GM19043 (cell line): ENCODE data around the gene YJU2.
"Not testable (repeated sequence)": the region's sequence is repeated elsewhere in the genome, so short reads cannot be mapped to it uniquely, and the experiment has no call there.

Source experiments
- ATAC-seq: cut with Tn5 transposase; IDR thresholded peaks from one replicate; pipeline ENCODE4 v1.9.1; 2021; ENCODE audit warnings: low read depth; ENCODE audit not compliant: unreplicated experiment

YJU2 gene

GRCh38 chr19:4227771-4228170 is 19.1 kb upstream of the YJU2 start:
- no peak for ATAC-seq

DNA sequence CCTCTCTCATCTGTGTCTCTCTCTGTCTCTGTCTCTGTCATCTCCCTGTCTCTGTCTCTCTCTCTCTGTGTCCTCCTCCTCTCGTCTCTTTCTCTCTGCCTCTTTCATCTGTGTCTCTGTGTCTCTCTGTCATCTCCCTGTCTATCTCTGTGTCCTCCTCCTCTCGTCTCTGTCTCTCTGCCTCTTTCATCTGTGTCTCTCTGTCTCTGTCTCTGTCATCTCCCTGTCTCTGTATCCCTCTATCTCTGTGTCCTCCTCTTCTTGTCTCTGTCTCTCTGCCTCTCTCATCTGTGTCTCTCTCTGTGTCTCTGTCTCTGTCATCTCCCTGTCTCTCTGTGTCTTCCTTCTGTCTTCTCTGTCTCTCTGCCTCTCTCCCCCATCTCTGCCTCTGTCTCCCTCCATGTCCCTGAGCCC is 18.1 kb upstream of the YJU2 start:
- ATAC-seq: no peak

DNA sequence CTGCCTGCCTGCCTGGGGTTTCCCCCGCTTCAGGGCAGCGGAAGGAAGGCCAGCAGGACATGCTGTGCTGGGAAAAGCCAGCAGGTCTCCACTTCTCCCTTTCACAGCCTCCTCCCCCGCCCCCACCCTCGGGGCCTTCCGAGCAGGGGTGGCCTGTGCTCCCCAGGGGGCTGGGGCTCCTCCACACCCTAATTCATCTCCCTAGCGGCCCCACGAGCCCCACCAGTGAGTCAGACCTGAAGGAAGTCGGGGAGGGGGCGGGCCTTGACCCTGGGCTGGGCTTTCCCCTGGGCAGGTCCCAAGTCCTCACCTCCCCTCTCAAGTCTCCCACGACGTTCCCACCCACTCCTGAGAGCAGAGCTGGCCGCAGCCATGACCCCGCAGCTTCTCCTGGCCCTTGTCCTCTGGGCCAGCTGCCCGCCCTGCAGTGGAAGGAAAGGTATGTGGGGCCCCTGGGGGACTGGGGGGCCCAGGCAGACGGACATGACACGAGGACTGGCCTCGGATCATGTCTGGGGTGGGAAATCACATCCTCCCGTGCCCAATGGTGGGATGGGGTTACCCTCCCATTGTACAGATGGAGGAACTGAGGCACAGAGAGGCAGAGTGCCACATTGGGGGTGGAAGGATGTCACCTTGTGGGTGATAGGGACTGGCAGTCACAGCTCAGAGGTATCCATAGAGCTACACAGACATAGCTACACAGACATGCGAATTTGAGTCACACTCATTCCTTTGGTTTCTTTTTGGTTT is 17.5 kb upstream of the YJU2 start, which contains the start of gene EBI3:
Gene EBI3, plus strand, starts transcription at position 345 of the 753 bp plus-strand sequence. Its CDS starts 28 bp downstream, at position 373.
- ATAC-seq: peak; percentile 55

DNA sequence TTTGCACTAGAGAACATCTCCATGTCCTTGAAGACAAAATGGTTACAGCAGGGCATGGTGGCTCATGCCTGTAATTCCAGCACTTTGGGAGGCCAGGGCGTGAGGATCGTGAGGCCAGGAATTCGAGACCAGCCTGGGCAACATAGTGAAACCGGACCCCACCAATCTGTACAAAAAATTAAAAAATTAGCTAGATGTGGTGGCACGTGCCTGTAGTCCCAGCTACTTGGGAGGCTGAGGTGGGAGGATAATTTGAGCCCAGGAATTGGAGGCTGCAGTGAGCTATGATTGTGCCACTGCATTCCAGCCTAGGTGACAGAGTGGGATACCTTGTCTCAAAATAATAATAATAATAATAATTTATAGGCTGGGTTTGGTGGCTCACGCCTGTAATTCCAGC is 16.6 kb upstream of the YJU2 start:
- not testable (repeated sequence) for ATAC-seq

DNA sequence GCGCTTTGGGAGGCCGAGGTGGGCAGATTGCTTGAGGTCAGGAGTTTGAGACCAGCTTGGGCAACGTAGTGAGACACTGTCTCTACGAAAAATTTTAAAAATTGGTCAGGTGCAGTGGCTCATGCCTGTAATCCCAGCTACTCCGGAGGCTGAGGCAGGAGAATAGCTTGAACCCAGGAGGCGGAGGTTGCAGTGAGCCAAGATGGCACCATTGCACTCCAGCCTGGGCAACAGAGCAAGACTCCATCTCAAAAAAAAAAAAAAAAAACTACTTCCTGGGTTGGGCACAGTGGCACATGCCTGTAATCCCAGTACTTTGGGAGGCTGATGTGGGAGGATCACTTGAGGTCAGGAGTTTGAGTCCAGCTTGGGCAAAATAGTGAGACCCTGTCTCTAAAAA is 15.4 kb upstream of the YJU2 start:
- ATAC-seq: not testable (repeated sequence)

GRCh38 chr19:4232139-4232538 is 14.7 kb upstream of the YJU2 start:
- not testable (repeated sequence) for ATAC-seq

DNA sequence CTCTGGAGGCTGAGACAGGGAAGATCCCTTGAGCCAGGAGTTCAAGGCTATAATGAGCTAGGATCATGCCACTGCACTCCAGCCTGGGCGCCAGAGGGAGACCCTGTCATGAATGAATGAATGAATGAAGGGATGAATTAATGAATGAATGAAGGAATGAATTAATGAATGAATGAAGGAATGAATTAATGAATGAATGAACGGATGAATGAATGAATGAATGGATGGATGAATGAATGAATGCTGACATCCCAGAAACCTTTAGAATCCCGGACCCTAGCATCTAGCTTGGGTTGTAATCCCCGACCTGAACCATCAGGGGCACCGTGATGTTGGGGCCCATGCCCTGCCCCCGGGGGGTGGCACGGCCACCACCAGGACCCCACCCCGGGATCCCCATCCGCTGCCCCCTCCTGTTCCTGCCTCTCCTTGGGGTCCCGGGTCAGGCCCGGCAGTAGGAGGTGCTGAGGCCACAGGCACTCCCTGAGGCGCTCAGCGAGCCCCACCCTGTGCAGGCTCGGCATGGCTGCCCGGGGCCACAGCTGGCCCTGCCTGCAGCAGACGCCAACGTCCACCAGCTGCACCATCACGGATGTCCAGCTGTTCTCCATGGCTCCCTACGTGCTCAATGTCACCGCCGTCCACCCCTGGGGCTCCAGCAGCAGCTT is 14.1 kb upstream of the YJU2 start:
- no peak for ATAC-seq

DNA sequence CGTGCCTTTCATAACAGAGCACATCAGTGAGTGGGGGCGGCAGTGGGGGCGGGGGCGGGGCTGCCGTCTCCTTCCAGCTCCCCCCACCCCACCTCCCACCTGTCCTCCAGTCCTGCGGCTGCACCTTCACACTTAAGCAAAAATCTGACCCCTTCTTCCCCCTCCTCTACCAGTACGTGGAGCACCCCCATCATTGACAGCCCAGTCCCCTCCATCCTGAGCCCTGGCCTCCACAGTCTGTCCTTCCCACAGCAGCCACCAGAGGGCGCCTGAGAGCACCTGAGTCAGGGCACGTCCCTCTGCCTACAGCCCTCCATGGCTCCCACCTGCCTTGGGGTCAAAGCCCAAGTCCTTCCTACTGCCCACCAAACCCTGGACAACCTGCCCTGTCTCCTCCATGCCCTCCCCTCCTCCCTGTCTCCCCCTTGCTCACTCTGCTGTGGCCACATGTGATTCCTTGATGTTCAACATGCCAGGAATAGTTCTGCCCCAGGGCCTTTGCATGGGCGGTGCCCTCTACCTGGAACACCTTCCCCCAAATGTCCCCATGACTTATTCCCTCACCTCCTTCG is 13.5 kb upstream of the YJU2 start:
- ATAC-seq: no peak

DNA sequence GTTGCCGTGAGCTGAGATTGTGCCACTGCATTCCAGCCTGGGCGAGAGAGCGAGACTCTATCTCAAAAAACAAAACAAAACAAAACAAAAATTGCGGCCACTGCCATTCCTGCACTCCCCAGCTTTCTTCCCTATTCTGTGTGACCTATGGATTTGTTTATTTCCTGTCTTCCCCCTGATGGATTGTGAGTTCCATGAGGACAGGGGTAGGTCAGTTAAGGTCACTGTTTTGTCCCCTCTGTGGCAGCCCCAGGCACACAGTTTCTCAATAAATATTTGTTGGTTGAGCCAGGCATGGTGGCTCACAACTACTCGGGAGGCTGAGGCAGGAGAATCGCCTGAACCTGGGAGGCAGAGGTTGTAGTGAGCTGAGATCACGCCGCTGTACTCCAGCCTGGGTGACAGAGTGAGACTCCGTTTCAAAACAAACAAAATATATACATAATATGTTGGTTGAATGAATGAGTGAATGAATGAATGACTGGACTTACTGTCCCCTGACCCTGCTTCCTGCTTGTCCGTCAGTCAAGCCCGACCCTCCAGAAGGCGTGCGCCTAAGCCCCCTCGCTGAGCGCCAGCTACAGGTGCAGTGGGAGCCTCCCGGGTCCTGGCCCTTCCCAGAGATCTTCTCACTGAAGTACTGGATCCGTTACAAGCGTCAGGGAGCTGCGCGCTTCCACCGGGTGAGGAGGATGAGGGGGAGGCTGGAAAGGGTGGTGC is 12.6 kb upstream of the YJU2 start:
- ATAC-seq: no peak

DNA sequence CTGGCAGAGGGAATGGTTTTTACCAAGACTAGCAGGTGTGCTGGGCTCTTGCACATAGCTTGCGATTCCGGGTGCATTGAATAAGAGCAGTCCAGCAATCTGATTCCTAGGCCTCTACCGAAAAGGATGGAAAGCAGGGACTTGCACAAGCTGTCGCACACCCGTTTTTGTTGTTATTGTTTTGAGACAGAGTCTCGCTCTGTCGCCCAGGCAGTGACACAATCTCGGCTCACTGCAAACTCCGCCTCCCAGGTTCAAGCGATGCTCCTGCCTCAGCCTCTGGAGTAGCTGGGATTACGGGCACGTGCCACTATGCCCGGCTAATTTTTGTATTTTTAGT is 12.0 kb upstream of the YJU2 start:
- ATAC-seq: no peak

- not testable (repeated sequence) for ATAC-seq
Observed at GRCh38 chr19:4237510-4237909, 9.4 kb upstream of the YJU2 start.

DNA sequence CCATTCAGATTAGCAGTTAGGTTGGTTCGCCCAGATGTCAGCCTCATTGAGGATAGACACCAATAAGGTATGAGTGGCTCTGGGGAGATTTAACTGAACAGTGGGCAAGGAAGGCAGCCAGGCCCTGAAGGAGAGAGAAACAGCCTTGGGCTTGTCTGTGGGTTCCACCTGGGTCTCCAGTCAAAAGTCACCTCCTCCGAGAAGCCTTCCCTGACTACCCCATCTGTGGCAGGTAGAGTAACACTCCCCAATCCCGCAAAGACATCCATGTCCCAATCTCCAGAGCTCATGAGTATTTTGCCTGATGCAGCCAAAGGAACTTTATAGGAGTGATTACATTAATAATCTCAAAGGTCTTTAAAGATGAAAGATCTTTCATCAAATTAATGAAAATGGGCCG is 8.0 kb upstream of the YJU2 start:
- no peak for ATAC-seq

DNA sequence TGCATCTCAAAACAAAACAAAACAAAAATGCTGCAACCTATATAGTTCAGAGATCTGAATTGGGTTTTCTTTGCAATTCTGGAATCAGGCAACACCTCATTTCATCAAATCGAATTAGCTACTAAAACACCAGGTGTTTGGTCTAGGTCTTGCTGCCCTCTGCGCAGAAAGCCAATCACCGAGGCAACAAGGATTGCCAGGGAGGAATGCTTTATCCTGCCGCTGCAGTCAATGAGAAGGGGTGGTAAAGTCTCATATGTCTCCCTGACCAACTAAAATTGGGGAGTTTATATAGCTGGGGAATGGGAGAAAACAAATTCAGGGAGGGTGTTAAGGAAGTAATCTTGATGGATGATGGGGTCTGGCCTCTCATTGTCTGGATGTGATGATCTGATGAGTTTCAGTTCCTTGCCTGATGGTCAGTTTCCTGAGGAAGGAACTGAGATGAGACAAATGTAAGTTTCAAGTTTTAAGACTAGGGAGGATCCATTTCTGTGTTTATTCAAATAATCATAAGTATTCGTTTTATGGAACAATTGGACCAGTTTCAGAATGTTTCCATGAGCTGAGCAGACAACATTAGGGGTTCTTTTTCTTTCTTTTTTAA is 5.0 kb upstream of the YJU2 start:
- ATAC-seq: no peak

- ATAC-seq: not testable (repeated sequence)
Observed at GRCh38 chr19:4245938-4246337, 942 bp upstream of the YJU2 start.

DNA sequence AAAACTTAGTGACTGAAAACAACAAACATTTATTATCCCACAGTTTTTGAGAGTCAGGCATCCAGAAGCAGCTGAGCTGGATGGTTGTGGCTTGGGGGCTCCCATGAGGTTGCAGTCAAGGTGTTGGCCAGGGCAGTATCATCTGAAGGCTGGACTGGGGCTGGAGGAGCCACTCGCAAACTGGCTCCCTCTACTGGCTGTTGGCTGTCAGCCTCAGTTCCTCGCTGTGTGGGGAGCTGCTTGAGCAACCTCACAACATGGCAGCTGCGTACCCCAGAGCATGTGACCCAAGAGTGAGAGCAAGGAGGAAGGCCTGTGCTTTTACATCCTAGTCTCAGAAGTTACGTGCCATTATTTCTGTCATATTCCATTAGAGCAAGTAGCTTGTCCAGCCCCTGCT is 9.7 kb downstream of the YJU2 start:
- no peak for ATAC-seq

DNA sequence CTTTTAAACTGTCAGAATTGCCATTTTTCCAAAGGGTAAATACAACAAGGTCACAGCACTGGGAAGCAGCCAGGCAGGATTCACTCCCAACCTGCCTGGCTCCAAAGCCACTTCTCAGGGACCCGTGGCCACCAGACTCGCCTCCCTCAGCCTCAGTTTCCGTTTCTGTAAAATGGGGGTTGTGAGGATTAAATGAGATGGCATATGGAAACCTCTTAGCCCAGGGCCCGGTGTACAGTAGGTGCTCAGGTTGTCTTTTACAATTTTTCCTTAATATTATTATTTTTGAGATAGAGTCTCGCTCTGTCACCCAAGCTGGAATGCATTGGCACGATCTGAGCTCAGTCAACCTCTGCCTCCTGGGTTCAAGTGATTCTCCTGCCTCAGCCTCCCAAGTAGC is 10.1 kb downstream of the YJU2 start:
- ATAC-seq: no peak

- ATAC-seq: no peak
Observed at GRCh38 chr19:4258181-4258580, 11.3 kb downstream of the YJU2 start.

DNA sequence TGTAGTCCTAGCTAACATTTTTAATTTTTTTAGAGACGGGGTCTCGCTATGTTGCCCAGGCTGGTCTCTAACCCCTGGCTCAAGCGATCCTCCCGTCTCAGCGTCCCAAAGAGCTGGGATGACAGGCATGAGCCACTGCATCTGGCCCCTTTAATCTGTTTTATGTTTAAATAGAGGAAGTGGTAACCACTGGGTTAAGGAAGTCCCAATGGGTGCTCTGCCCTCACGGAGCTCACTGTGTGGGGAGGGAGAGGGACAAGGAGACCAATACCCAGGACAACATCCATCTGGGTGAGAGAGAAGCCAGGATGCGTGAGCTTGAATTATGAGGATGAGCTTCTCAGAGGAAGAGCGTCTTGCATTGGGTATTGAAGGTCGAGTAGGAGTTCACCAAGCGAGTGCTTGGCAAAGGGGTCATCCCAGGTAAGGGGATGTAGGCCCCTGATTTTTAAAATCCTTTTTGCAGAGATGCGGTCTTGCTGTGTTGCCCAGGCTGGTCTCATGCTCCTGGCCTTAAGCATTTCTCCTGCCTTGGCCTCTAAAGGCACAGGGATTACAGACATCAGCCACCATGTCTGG is 13.8 kb downstream of the YJU2 start:
- ATAC-seq: no peak

- ATAC-seq: no peak
Observed at GRCh38 chr19:4264812-4265211, 17.9 kb downstream of the YJU2 start.

DNA sequence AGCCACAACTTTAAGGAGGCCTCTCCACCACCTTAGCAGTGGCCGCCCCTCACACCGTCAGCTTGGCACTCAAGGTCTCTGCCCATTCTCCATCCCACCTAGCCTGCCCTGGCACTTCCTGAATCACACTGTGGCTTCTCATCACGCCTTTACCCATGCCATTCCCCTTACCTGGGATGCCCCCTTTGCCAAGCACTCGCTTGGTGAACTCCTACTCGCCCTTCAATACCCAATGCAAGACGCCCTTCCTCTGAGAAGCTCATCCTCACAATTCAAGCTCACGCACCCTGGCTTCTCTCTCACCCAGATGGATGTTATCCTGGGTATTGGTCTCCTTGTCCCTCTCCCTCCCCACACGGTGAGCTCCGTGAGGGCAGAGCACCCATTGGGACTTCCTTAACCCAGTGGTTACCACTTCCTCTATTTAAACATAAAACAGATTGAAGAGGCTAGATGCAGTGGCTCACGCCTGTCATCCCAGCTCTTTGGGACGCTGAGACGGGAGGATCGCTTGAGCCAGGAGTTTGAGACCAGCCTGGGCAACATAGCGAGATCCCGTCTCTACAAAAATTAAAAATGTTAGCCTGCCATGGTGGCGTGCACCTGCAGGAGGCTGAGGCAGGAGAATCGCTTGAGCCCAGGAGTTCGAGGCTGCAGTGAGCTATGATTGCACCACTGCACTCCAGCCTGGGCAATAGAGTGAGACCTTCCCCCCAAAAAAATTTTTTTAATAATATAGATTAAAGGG is 19.5 kb downstream of the YJU2 start:
- ATAC-seq: no peak
